CD1c-positive myeloid dendritic cell (primary cell): ENCODE measurements around the gene IL1RAP.
"Not testable (repeated sequence)": the region's sequence is repeated elsewhere in the genome, so short reads cannot be mapped to it uniquely, and the experiment has no call there.

Source experiments
- DNase-seq: peaks from one replicate; pipeline ENCODE4 v3.0.0-alpha.2; 2016; ENCODE audit errors: extremely low spot score

The IL1RAP gene

GRCh38 chr3:190506271-190506670 is 7.6 kb upstream of the IL1RAP start:
- DNase-seq = no peak

- DNase-seq = no peak
These were observed 1.2 kb upstream of the IL1RAP start for GRCh38 chr3:190512666-190513065.

- DNase-seq = peak; percentile 78
These were observed 698 bp downstream of the IL1RAP start for GRCh38 chr3:190514413-190515153.

GRCh38 chr3:190516416-190516815 is 2.5 kb downstream of the IL1RAP start:
- no peak for DNase-seq

- DNase-seq = peak; percentile 44
These were observed 3.8 kb downstream of the IL1RAP start for GRCh38 chr3:190517687-190518086.

- not testable (repeated sequence) for DNase-seq
These were observed 4.6 kb downstream of the IL1RAP start for GRCh38 chr3:190518531-190518930.

GRCh38 chr3:190519886-190520285 is 6.0 kb downstream of the IL1RAP start:
- DNase-seq = no peak

GRCh38 chr3:190521998-190522397 is 8.1 kb downstream of the IL1RAP start:
- DNase-seq = no peak

- DNase-seq = no peak
These were observed 8.8 kb downstream of the IL1RAP start for GRCh38 chr3:190522621-190523222.

- DNase-seq = no peak
These were observed 11.1 kb downstream of the IL1RAP start for GRCh38 chr3:190524942-190525341.

GRCh38 chr3:190525634-190526033 is 11.7 kb downstream of the IL1RAP start:
- DNase-seq = peak; percentile 22

- no peak for DNase-seq
These were observed 13.2 kb downstream of the IL1RAP start for GRCh38 chr3:190526787-190527762.

- peak; percentile 20 for DNase-seq
These were observed 14.8 kb downstream of the IL1RAP start for GRCh38 chr3:190528706-190529105.

GRCh38 chr3:190531406-190531805 is 17.5 kb downstream of the IL1RAP start:
- no peak for DNase-seq

- peak; percentile 64 for DNase-seq
These were observed 18.9 kb downstream of the IL1RAP start for GRCh38 chr3:190532731-190533203.

- DNase-seq = peak; percentile 88
These were observed 19.8 kb downstream of the IL1RAP start for GRCh38 chr3:190533511-190534281.

GRCh38 chr3:190534386-190534785 is 20.5 kb downstream of the IL1RAP start:
- DNase-seq = no peak

GRCh38 chr3:190534986-190535385 is 21.1 kb downstream of the IL1RAP start:
- DNase-seq = no peak

GRCh38 chr3:190537146-190537545 is 23.3 kb downstream of the IL1RAP start:
- DNase-seq = no peak

- DNase-seq = no peak
These were observed 24.4 kb downstream of the IL1RAP start for GRCh38 chr3:190538288-190538687.

- DNase-seq = no peak
These were observed 25.6 kb downstream of the IL1RAP start for GRCh38 chr3:190539526-190539925.
